Measurements from ENCODE around the gene BUB1.

Gene BUB1

GRCh38 chr2:110679337-110679707 lies 1.5 kb upstream of the BUB1 start:
- TF ChIP-seq, protein P1, sequence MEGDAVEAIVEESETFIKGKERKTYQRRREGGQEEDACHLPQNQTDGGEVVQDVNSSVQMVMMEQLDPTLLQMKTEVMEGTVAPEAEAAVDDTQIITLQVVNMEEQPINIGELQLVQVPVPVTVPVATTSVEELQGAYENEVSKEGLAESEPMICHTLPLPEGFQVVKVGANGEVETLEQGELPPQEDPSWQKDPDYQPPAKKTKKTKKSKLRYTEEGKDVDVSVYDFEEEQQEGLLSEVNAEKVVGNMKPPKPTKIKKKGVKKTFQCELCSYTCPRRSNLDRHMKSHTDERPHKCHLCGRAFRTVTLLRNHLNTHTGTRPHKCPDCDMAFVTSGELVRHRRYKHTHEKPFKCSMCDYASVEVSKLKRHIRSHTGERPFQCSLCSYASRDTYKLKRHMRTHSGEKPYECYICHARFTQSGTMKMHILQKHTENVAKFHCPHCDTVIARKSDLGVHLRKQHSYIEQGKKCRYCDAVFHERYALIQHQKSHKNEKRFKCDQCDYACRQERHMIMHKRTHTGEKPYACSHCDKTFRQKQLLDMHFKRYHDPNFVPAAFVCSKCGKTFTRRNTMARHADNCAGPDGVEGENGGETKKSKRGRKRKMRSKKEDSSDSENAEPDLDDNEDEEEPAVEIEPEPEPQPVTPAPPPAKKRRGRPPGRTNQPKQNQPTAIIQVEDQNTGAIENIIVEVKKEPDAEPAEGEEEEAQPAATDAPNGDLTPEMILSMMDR (IDR thresholded peaks at IDR 0.05; ENCODE audit: low read depth, low read length), result no peak
- no peak for DNase-seq
- H3K27me3 ChIP-seq (ENCODE audit: insufficient read depth, low read depth, severe bottlenecking), result peaks cover 39% of the 10 kb centered on the region
- no peak overlapping the region for H3K4me3 ChIP-seq (ENCODE audit: low read depth, low read length)
- H3K27ac ChIP-seq, result no peak overlapping the region
- H3K36me3 ChIP-seq, result peaks cover 3% of the 10 kb centered on the region; the same call in 1 of the 2 replicates
- H3K9me3 ChIP-seq (ENCODE audit: severe bottlenecking), result no peaks in the 10 kb centered on the region

DNA sequence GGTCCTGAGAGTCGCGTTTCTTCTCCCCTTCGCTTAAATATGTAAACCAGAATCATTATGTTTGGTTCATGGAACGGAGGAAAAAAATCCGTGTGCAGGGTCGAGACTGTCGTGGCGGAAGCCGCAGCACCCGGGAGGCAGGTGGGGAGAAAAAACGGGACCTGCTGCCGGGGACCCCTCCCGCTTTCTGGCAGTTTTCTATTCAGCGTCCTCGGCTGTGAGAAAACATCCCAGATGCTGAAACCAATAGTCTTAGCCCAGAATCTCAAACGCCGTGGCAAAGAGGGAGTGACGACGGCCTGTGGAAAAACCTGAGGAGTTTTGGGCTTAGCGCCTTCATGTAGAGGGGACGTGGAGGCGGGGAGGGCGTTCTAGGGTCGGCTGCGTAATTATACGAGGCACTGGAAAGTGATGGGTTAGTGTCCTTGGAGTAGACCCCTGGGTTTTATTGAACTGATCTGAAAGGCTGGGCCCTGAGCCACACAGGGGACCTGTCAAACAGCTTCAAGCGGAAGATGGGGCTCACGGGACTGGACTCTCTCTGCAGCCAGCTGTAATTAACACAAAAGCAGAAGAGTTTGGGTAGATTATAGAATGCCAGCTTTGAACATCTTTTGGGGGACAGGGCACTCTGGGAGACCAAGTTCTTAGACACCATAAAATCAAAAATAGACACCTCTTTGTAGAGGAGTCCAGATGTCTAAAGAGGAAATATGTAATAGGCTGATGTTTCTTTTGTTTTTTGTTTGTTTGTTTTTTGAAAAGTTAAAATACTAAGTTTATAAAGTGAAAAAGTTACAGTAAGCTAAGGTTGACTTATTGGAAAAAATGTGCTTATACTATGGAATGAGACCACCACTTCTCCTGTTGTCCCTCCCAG lies 834 bp upstream of the BUB1 start:
- Histone ChIP-seq H3K36me3 (peaks cover 3% of the 10 kb centered on the region), H3K27ac (peak overlapping the region; percentile 74), H3K9me3 (ENCODE audit: severe bottlenecking) (no peaks in the 10 kb centered on the region), H3K27me3 (ENCODE audit: insufficient read depth, low read depth, severe bottlenecking) (peaks cover 32% of the 10 kb centered on the region), H3K4me3 (ENCODE audit: low read depth, low read length) (peak overlapping the region; percentile 94)
- TF ChIP-seq, protein P1 (IDR thresholded peaks at IDR 0.05; ENCODE audit: low read depth, low read length), result no peak
- peak; percentile 13 for DNase-seq

GRCh38 chr2:110677080-110677479 lies 783 bp downstream of the BUB1 start:
- Histone ChIP-seq H3K27me3 (ENCODE audit: insufficient read depth, low read depth, severe bottlenecking) (peaks cover 17% of the 10 kb centered on the region), H3K4me3 (ENCODE audit: low read depth, low read length) (peak overlapping the region; percentile 94), H3K36me3 (peaks cover 15% of the 10 kb centered on the region), H3K27ac (peak overlapping the region; percentile 74; the same call in 1 of the 2 replicates), H3K9me3 (ENCODE audit: severe bottlenecking) (no peaks in the 10 kb centered on the region)
- no peak for DNase-seq
- TF ChIP-seq, protein P1 (IDR thresholded peaks at IDR 0.05; ENCODE audit: low read depth, low read length), result no peak

DNA sequence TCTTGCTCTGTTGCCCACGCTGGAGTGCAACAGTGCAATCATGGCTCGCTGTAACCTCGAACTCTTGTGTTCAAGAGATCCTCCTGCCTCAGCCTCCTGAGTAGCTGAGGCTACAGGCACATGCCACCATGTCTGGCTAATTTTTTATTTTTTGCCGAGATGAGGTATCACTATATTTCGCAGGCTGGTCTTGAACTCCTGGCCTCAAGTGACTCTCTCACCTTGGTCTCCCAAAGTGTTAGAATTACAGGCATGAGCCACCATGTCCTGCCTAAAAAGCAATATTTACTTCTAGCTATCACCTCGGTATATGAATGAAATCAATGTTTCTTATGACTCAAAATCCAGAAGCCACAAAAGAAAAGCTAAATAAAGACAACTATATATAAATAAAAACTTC lies 2.2 kb downstream of the BUB1 start:
- peaks cover 29% of the 10 kb centered on the region for H3K36me3 ChIP-seq
- H3K9me3 ChIP-seq (ENCODE audit: severe bottlenecking), result no peaks in the 10 kb centered on the region
- no peak overlapping the region for H3K27ac ChIP-seq
- no peak overlapping the region for H3K4me3 ChIP-seq (ENCODE audit: low read depth, low read length)
- TF ChIP-seq, protein P1 (IDR thresholded peaks at IDR 0.05; ENCODE audit: low read depth, low read length), result no peak
- peaks cover 6% of the 10 kb centered on the region for H3K27me3 ChIP-seq (ENCODE audit: insufficient read depth, low read depth, severe bottlenecking)
- no peak for DNase-seq

DNA sequence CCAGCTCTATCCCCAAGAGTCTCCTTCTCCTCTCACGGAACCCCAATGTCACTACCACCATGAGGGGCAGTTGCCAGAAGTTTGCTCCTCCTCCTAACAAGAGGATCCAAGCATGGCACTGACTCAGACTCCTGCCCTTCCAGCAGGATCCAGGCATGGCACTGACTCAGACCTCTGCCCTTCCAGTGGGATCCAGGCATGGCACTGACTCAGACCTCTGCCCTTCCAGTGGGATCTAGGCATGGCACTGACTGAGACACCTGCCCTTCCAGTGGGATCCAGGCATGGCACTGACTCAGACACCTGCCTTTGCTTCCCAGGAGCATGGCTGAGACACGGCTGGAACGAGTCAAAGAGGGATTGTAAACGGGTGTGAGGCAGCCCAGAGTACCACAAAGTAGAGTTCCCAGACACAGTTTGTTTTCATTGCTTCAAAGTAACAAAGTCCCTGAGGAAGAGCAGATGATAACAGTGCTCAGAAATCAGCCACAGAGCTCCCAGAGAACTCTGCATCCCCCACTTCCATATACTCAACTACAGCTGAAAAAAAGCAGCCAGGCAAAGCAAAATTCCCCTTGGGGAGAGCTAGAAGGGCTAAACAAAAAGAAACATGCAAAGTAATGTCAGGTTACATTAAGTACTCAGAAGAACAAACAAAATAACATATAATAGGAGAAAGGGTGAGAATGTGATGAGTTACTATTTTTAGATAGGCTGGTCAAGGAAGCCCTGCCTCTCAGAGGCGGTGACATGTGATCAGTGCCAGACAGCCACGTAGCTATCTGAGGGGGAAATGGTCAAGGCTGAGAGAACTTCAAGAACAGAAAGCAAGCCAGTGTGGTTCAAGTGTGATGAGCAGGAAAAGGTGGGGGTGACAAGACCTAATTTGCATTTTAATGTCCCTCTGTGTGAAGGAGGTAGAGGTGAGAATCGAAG lies 3.0 kb downstream of the BUB1 start:
- TF ChIP-seq, protein P1 (IDR thresholded peaks at IDR 0.05; ENCODE audit: low read depth, low read length), result no peak
- no peak overlapping the region for H3K4me3 ChIP-seq (ENCODE audit: low read depth, low read length)
- peaks cover 35% of the 10 kb centered on the region for H3K36me3 ChIP-seq
- DNase-seq, result no peak
- H3K27me3 ChIP-seq (ENCODE audit: insufficient read depth, low read depth, severe bottlenecking), result no peaks in the 10 kb centered on the region
- H3K27ac ChIP-seq, result no peak overlapping the region
- no peaks in the 10 kb centered on the region for H3K9me3 ChIP-seq (ENCODE audit: severe bottlenecking)

Data from WERI-Rb-1 (cell line).